HG03342 (cell line): Measurements from ENCODE around the gene CD27.
"Not testable (repeated sequence)": the region's sequence is repeated elsewhere in the genome, so short reads cannot be mapped to it uniquely, and the experiment has no call there.

Source experiments
- ATAC-seq: cut with Tn5 transposase; IDR thresholded peaks from one replicate; pipeline ENCODE4 v1.9.1; 2021; ENCODE audit warnings: mild to moderate bottlenecking, moderate library complexity; ENCODE audit not compliant: unreplicated experiment

The CD27 gene

DNA sequence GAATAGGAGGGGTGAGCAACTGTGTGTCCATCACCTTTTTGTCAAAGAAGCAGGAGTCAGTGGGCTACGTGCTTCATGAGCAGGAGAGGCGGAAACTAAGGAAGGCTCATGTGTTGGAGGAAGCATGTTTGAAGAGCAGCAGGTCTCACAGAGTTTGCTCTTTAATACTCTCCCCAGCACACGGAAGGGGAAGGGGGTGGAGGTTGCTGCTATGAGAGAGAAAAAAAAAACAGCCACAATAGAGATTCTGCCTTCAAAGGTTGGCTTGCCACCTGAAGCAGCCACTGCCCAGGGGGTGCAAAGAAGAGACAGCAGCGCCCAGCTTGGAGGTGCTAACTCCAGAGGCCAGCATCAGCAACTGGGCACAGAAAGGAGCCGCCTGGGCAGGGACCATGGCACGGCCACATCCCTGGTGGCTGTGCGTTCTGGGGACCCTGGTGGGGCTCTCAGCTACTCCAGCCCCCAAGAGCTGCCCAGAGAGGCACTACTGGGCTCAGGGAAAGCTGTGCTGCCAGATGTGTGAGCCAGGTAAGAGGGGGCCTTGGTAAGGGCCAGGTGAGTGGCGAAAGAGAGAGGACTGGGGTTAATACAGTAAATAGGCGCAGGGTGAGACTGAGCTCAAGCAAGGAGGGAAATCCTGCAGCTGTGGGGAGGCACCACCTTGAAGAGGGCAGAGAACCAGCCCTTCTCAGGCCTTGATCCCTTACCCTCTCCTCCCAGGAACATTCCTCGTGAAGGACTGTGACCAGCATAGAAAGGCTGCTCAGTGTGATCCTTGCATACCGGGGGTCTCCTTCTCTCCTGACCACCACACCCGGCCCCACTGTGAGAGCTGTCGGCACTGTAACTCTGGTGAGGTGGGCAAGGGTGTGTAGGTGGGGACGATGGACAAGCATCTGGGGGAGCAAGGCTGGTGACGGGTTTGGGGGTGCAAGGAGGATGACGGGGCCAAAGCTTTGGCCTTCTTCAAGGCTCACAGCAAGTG is at the start of gene CD27:
Gene CD27 (plus strand): TSS at position 252 of the 985 bp plus-strand sequence. CDS start 141 bp downstream, at position 393.
- ATAC-seq, result no peak

DNA sequence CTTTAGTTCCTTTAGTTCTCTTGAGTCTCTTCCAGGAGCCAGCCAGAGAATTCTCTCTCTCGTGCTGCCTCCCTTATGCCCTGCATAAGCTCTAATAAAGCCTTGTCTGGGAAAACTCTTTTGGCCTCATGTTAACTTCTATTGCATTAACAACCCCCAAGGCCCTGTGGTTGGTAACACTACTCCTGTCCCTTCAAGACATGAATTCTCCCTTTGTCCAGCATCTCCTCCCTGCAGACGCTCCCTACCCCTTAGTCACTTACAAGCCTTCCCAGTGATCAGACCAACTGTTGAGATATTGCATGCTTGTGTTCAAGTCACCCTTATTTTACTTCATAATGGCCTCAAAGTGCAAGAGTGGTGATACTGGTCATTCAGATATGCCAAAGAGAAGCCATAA is 48.7 kb upstream of the CD27 start:
- no peak for ATAC-seq

DNA sequence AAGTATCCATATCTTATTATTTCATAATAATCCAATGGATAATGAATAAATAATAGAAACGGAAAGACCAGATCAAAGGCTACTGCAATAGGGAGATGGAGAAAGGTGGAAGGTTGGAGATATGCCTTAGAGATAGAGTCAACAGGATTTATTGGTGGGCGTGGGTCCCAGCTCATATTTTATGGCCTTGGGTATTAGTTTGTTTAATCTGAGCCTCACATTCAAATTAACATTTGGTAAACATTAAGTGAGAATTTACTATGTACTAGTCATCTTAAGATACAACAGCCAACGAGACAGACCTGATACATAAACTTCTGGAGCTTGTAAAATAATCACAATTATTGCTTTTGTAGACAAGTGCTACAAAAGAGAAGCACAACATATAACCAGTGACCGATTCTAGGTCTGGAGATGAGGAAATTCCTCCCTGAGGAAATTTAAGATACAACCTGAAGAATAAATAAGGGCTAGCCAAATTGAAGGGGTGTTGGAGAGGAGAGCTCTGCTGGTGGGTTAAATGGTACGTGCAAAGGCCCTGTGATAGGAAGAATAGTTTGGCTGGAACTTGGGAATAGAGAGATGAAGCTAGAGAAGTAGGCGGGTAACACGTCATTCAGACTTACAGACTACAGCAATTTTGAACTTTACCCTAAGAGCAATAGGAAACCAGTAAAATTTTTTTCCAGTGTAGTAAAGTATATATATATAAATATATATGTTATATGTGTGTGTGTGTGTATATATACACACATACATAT is 44.7 kb upstream of the CD27 start:
- no peak for ATAC-seq

DNA sequence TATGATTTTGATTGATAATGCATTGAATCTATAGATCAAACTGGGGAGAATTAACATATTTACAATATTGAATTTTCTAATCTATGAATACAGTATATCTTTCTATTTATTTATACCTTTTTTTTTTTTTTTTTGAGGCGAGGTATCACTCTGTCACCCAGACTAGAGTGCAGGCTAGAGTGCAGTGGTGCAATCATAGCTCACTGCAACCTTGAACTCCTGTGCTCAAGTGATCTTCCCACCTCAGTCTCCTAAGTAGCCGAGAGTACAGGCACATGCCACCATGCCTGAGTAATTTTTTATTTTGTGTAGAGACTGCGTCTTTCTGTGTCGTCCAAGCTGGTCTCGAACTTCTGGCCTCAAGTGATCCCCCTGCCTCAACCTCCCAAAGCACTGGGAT is 40.4 kb upstream of the CD27 start:
- ATAC-seq, result no peak

DNA sequence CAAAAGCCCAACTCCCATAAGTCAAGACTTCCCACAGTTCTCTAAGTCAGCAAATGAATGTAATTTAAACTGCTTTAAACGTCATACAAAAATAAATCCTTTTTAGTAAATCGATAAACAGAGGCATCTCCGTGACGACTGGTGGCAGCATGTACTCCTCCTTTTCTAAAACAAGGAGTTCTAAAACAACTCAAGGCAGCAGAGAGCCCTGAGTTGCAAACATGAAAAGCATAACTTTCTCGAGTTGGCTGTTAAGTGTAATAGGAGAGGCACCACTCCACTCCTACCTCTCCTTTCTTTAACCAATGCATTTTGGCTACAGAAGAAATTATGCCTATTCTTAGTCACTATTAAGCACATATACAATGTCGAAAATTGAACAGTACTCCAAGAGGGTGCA is 38.8 kb upstream of the CD27 start:
- ATAC-seq, result no peak

DNA sequence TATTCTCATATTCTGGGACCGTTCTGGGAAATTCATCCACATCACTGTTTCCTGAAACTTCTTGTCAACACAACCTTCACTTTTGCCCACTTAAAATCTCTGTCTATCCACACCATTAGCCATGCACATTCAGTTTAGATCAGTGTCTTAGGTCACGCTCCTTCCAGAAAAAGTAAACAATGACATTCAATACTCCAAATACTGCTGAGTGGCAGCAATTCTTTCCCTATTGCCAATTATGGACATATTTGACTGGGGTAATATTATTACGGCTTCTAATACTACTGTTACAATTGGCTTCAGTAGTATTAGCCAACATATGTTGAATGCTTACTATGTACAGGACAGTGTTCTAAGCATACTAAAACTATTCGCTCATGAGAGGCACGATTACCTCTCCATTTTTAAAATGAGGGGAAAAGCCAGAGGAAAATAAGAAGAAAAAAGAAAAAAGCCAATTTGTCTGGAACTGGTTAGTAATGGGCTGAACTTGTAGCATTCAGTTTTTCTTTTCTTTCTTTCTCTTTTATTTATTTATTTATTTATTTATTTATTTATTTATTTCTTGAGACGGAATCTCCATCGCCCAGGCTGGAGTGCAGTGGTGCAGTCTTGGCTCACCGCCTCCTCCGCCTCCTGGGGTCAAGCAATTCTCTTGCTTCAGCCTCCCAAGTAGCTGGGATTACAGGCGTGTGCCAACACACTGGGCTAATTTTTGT is 37.4 kb upstream of the CD27 start:
- ATAC-seq, result no peak

DNA sequence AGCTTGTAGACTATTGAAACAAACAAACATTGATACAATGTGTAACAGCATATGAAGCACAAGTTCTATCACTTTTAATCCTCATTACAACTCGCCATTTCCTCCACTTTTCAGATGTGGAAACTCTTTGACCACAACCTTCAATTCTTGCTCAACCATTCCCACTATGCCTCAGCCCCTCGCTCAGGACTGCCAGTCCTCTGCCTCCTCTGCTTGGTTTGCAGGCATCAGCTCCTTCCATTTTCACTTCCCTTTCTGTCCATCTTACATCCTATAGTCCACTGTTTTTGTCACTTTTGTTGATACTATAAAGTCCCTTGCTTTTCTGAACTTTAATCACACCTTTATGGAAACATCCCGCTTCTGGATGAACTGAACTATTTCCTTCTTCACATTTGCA is 28.2 kb upstream of the CD27 start:
- ATAC-seq, result no peak

DNA sequence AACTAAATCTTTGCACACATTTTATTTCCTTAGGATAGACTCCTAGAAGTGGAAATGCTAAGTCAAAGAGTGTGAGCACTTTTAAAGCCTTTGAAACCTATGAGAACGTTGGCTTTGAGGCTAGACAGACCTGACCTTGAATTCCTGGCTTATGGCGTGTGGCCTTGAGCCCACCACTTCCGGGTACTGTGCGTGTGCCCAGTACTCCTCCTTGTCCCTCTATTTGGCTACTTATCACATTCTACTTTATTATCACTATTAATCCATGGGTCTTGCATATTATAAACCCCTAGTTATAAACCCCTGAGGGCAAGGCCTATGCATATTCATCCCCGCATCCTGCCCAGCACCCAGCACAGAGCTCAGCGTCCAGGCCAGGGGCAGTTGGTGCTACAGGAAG is 26.0 kb upstream of the CD27 start:
- no peak for ATAC-seq

DNA sequence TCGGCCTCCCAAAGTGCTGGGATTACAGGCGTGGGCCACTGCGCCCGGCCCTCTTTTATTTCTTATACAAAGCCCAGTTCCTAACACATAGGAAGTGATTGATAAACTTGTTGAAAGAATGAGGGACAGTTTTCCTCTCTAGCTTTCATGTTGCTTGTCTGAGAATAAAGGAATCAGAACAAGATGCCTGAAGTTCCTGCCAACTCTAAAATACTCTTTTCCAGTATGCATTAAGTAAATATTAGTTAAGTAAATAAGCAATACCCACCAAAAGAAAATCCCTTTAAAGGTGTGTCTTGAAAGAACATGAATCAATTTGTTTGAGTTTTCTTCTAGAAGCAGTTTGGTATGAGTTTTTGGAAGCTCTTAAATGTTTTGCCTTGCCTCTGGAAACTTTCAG is 24.4 kb upstream of the CD27 start:
- no peak for ATAC-seq

DNA sequence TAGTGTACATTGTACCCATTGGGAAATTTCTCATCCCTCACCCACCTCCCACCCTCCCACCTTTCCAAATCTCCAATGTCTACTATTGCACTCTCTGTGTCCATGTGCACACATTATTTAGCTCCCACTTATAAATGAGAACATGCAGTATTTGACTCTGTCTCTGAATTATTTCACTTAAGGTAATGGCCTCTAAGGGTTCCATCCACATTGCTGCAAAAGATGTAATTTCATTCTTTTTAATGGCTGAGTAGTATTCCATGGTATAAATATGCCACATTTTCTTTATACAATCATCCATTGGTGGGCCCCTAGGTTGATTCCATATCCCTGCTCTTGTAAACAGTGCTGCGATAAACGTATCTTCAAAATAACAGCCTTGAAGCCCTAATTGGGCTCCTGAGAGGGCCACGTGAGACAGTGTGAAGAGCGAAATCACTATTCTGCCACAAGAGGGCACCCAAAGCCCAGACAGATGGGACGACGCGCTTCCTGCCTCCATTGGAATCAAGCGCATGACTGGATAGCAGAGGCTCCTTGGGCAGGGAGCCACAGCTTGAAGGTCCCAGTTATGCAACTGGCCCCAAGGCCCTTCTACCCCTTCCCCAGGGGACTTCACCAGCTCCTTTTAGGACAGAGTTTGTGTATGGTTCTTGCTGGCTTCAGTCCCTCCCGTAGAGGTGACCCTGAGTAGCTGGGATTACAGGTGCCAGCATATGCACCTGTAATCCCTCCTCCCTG is 21.3 kb upstream of the CD27 start:
- peak; percentile 41 for ATAC-seq

DNA sequence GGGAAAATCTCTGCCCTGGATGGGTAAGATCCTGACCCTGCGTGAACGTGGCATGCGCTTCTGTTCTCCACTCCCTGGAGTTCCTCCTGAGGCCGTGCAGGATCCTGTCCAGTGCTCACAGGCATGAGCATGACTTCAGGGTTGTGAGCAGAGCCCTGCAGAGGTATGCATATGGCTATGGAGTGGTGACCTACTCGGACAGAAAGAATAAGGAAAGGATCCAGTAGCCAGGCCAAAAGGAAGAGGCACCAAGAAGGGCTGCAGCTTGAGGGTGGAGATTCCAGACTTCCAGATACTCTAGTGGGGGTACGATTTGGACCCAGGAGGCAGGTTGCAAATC is 20.8 kb upstream of the CD27 start:
- ATAC-seq, result no peak

DNA sequence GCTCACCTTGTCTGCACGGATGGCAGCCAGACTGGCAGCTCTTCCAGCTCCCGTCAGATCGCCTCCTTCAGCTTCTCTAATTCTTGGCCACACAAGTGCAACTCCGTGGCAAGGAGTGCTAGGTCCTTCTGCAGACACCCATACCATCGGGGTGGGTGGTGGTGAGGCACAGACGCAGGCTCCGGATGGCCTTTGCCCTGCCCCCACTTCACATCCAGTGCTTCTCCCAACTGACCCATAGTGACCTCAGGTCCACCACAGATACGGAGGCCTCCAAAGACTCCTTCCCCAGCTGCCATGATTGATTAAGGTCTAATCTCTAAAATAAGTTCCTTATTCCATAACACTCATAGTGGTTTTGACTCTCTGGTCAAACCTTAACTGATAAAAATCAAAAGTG is 19.9 kb upstream of the CD27 start:
- no peak for ATAC-seq

DNA sequence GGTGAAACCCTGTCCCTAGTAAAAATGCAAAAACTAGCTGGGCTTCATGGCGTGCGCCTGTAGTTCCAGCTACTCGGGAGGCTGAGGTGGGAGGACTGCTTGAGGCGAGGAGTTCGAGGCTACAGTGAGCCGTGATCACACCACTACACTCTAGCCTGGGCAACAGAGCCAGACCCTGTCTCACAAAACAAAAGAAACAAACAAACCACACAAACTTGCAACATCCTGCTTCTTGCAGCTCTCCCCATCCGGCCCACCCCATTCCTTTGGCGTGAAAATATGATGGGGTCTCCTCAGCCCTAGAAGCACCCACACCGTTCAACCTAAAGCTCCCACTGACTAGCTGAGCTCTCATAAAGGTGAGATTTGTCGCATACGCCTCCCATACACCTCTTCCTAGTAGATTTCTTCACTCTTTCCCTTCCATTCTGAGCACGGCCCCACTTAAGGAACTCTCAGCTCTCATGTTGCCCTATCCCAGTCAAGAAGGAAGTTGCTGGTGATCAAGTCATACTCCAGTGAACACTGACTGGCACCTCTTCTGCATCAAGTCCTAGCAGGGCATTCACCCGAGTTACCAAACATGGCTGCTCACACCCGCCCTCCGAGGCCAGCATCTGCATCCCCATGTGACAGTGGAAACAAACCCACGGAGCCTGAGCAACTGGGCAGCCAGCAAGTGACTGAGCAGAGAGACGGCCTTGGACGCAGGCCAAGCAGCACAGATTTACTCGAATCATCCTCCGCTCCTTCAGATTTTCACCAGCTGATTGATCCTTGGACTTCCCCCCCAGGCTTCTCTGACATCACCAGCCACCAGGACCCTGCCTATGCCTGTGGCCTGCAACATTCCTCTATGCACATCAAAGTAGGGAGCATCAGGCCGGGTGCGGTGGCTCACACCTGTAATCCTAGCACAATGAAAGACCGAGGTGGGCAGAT is 18.9 kb upstream of the CD27 start:
- ATAC-seq, result no peak

DNA sequence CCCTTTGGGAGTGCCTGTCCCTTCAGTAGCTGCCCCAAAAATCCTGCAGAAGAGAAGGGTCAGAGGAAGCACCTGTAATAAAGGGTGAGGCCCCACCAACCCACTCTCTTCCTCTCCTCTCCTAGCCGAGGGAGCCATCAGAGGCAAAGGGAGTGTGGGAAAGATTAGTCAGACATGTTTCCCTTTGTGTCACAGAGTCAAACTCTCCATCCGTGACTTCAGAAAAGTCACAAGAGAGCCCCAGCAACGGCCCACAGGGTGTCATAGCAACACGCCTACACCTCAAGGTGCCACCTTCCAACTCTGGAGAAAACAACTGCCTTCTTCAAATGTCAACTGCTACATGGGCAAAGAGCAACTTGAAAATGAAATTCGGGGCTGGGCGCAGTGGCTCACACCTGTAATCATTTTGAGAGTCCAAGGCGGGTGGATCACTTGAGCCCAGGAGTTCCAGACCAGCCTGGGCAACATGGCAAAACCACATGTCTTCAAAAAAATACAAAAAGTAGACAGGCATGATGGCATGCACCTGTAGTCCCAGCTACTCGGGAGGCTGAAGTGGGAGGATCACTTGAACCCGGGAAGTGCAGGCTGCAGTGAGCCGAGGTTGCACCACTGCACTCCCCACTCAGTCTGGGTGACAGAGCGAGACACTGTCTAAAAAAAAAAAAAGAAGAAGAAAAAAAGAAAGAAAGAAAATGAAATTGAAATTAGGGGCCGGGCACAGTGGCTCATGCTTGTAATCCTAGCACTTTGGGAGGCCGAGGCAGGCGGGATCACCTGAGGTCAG is 17.7 kb upstream of the CD27 start:
- peak; percentile 68 for ATAC-seq

DNA sequence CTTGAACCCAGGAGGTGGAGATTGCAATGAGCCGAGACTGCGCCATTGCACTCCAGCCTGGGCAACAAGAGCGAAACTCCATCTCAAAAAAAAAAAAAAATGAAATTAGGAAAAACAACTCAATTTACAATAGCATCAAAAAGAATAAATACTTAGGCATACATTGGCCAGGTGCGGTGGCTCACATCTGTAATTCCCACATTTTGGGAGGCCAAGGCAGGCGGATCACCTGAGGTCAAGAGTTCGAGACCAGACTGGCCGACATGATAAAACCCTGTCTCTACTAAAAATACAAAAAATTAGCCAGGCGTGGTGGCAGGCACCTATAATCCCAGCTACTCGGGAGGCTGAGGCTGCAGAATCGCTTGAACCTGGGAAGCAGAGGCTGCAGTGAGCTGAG is 17.0 kb upstream of the CD27 start:
- not testable (repeated sequence) for ATAC-seq

DNA sequence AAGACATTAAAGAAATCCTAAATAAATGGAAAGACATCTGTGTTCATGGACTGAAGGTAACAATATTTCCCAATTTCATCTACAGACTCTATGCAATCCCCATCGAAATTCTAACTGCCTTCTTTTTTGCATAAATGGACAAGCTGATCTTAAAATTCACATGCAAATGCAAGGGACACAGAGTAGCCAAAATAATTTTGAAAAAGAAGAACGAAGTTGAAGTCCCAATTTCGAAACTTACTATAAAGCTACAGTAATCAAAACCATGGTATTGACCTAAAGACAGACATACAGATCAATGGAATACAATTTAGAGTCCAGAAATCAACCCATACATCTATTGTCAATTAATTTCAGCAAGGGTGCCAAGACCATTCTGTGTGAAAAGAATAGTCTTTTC is 16.4 kb upstream of the CD27 start:
- no peak for ATAC-seq

DNA sequence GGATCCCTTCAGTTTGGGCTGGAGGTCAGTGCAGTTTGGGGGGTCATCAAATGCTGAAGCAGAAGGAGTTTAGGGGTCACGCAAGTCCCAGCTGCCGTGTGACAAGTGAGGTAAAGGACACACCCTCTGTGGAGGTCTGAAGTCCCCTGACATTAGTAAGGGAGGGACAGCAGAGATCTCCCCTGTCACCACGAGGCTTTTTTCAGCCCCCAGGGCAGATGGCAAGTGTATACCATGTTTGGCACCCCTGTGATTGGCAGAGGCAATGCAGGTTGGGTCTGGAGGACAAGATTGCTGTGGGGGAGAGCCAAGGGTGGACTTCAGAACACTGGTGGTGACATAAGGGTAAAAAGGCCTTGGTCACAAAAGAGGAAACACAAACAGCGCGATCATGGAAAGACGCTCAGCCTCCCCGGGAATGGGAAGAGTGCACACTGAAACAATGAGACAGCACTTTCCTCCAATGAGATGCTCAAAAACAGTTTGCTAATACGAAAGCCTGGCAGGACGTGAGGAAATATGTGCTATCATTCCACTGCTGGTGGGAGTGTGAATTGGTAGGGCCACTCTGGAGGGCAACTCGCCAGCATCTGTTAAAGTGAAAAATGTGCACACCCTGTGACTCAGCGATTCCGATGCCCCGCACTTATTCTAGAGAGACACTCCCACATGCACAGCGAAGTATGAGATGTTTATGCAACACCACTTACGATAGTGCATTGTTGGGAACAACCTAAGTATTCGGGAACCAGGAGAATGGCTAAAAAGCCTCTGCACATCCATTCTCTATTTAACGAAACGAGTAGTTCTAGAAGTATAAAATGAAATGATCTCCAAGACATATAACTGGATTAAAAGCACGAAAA is 14.4 kb upstream of the CD27 start:
- ATAC-seq, result no peak

DNA sequence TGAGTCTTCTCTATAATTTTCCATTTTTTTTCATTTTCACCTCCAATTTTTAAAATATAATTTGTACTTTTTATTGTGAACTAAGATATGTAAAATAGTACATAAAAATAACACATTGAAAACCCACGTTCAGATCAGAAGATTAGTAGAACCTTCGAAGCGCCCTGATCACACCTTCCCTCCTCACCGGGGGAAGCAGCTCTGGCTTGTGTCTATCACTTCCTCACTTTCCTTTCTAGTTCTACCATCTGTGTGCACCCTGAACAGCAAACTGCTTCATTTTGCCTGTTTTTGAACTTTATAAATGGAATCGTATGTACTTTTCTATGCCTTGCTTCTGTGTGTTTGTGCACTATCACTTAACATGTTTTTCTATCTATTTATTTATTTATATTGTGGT is 11.8 kb upstream of the CD27 start:
- ATAC-seq, result no peak
